SIG-M5 (cell line): ENCODE data around the gene ZFYVE19.

Source experiments
- DNase-seq: peaks from one replicate; lab custom pipeline; 2025; lab: John Stamatoyannopoulos, UW

The ZFYVE19 gene

GRCh38 chr15:40775740-40776536 is 31.0 kb upstream of the ZFYVE19 start:
- DNase-seq: no peak

GRCh38 chr15:40776537-40777141 is 30.2 kb upstream of the ZFYVE19 start:
- DNase-seq: no peak

GRCh38 chr15:40782609-40783227 is 24.2 kb upstream of the ZFYVE19 start:
- DNase-seq: no peak

GRCh38 chr15:40785164-40785563 is 21.7 kb upstream of the ZFYVE19 start:
- DNase-seq: no peak

- no peak for DNase-seq
Observed at GRCh38 chr15:40785814-40786213, 21.1 kb upstream of the ZFYVE19 start.

- DNase-seq: peak; percentile 8
Observed at GRCh38 chr15:40787344-40787841, 19.5 kb upstream of the ZFYVE19 start.

GRCh38 chr15:40787991-40788390 is 18.9 kb upstream of the ZFYVE19 start:
- no peak for DNase-seq

- no peak for DNase-seq
Observed at GRCh38 chr15:40789119-40789518, 17.8 kb upstream of the ZFYVE19 start.

GRCh38 chr15:40789999-40790398 is 16.9 kb upstream of the ZFYVE19 start:
- DNase-seq: no peak

- DNase-seq: no peak
Observed at GRCh38 chr15:40790718-40791117, 16.2 kb upstream of the ZFYVE19 start.

- DNase-seq: no peak
Observed at GRCh38 chr15:40792394-40792793, 14.5 kb upstream of the ZFYVE19 start.

GRCh38 chr15:40793216-40793989 is 13.5 kb upstream of the ZFYVE19 start:
- no peak for DNase-seq

GRCh38 chr15:40796041-40796440 is 10.8 kb upstream of the ZFYVE19 start:
- DNase-seq: no peak

GRCh38 chr15:40796512-40796911 is 10.4 kb upstream of the ZFYVE19 start:
- DNase-seq: no peak

GRCh38 chr15:40799523-40799922 is 7.4 kb upstream of the ZFYVE19 start:
- DNase-seq: no peak

- DNase-seq: no peak
Observed at GRCh38 chr15:40803076-40803475, 3.8 kb upstream of the ZFYVE19 start.

- no peak for DNase-seq
Observed at GRCh38 chr15:40803688-40804087, 3.2 kb upstream of the ZFYVE19 start.

GRCh38 chr15:40806672-40807027 is 239 bp upstream of the ZFYVE19 start:
- DNase-seq: no peak

GRCh38 chr15:40807888-40808461 is 1.1 kb downstream of the ZFYVE19 start:
- DNase-seq: no peak

GRCh38 chr15:40808861-40809450 is 2.1 kb downstream of the ZFYVE19 start:
- no peak for DNase-seq

GRCh38 chr15:40812721-40813425 is 6.0 kb downstream of the ZFYVE19 start:
- DNase-seq: no peak
